A673 (cell line): ENCODE measurements around the gene DENND5B. TPM values are rescaled to one million over a fixed set of nuclear protein-coding genes. Genes with fewer than 3 reads are reported as not detected.
"Not testable (repeated sequence)": the region's sequence is repeated elsewhere in the genome, so short reads cannot be mapped to it uniquely, and the experiment has no call there.

ENCODE experiments used
- BruUV-seq: library from RNA; stranded (reverse); fragments of 400-500 nt; replicated peaks from 2 replicates; lab custom pipeline; 2021; lab: Mats Ljungman, UMichigan
- CTCF ChIA-PET: fragments of 300-600 bp; sonication (Branson Sonifier 250); formaldehyde crosslinking; loops from one replicate; lab custom pipeline; 2022; ENCODE audit warnings: antibody characterized with exemption; lab: Charles Lee
- POLR2A ChIA-PET: fragments of 300-600 bp; sonication (Branson Sonifier 250); formaldehyde crosslinking; loops from one replicate; lab custom pipeline; 2022; ENCODE audit warnings: antibody characterized with exemption; ENCODE audit not compliant: low non-redundant PET; lab: Charles Lee
- DNase-seq: peaks from one replicate; pipeline ENCODE4 v3.0.0-alpha.2; 2015; ENCODE audit warnings: low spot score
- H3K27ac ChIP-seq: fragments of 200-600 bp; sonication (generic); 2 replicates; pipeline ENCODE4 v1.5.1; 2016; ENCODE audit warnings: mixed run types, low read depth, mild to moderate bottlenecking, mixed read lengths, antibody characterized with exemption, low read length; ENCODE audit not compliant: poor library complexity, severe bottlenecking
- H3K27me3 ChIP-seq: fragments of 200-600 bp; sonication (generic); replicated peaks from 2 replicates; pipeline ENCODE4 v1.6.1; 2017; ENCODE audit warnings: mixed run types, low read depth, mild to moderate bottlenecking, mixed read lengths, antibody characterized with exemption, low read length; ENCODE audit not compliant: insufficient read depth, poor library complexity
- H3K36me3 ChIP-seq: fragments of 200-600 bp; sonication (generic); 2 replicates; pipeline ENCODE4 v1.6.1; 2016; ENCODE audit warnings: mixed run types, mild to moderate bottlenecking, mixed read lengths, antibody characterized with exemption, low read length; ENCODE audit not compliant: insufficient read depth, poor library complexity, severe bottlenecking
- H3K4me1 ChIP-seq: fragments of 200-600 bp; sonication (generic); 2 replicates; pipeline ENCODE4 v1.6.1; 2017; ENCODE audit warnings: mixed run types, mild to moderate bottlenecking, mixed read lengths, antibody characterized with exemption, low read length; ENCODE audit not compliant: insufficient read depth, poor library complexity, severe bottlenecking
- H3K4me3 ChIP-seq: fragments of 200-600 bp; sonication (generic); 2 replicates; pipeline ENCODE4 v1.5.1; 2016; ENCODE audit warnings: low read depth, mixed run types, mild to moderate bottlenecking, mixed read lengths, low read length; ENCODE audit not compliant: poor library complexity, severe bottlenecking
- H3K9me3 ChIP-seq: fragments of 200-600 bp; sonication (generic); 2 replicates; pipeline ENCODE4 v1.6.1; 2016; ENCODE audit warnings: mixed run types, low read depth, mild to moderate bottlenecking, mixed read lengths, antibody characterized with exemption, low read length; ENCODE audit not compliant: poor library complexity, severe bottlenecking
- CTCF ChIP-seq: fragments of 300-800, 200-600 bp; sonication (generic); conservative IDR thresholded peaks from 2 replicates; pipeline ENCODE4 v1.5.1; 2017; ENCODE audit warnings: low read depth, mild to moderate bottlenecking, antibody characterized with exemption, low read length, moderate library complexity, mixed read lengths
- EZH2 ChIP-seq: fragments of 200-600 bp; sonication (generic); IDR thresholded peaks from 2 replicates; pipeline ENCODE4 v1.6.1; 2017; ENCODE audit warnings: borderline replicate concordance, low read depth, mild to moderate bottlenecking, mixed read lengths, antibody characterized with exemption, low read length; ENCODE audit not compliant: poor library complexity, severe bottlenecking
- intact Hi-C: fragments of 100-400 bp; cut with micrococcal nuclease; formaldehyde crosslinking; loops from one replicate; pipeline ENCODE4 v1.10.0; 2022; ENCODE audit not compliant: unreplicated experiment
- total RNA-seq: library from RNA; stranded (reverse); gene quantifications from 2 replicates; pipeline ENCODE4 v1.2.3, GENCODE V29; 2021

Gene DENND5B
- total RNA-seq, 1 experiment from 2014 or later: 7.6 TPM

DNA sequence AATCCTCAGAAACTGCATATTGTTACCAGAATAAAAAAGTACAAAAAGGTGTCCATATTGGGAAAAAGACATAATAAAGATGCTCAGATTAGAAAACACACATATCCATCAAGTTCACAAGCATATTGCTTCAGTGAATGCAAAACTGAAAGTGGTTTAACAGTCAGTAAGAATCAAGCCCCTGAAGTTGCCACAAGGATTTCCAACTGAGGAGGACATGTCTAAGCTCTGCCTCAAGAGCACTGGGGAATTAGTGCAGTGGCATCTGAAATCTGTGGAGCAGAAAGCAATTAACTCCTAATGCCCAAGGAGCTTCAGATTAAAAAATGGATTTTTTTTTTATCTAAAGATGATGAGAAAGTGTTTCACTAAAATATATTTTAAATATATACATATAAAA, 113.2 kb downstream of the DENND5B start:
- CTCF ChIA-PET: interaction anchor here (0.7 kb wide), 1 partner anchor 491 kb away, joined by 3 read pairs; no protein-coding TSS in a partner anchor
- Histone ChIP-seq H3K4me3 (no peak overlapping the region), H3K4me1 (no peaks in the 10 kb centered on the region), H3K27ac (no peak overlapping the region), H3K27me3 (no peaks in the 10 kb centered on the region), H3K36me3 (no peaks in the 10 kb centered on the region), H3K9me3 (no peaks in the 10 kb centered on the region)
- TF ChIP-seq CTCF: no peak
- no peak for TF ChIP-seq EZH2
- POLR2A ChIA-PET: no interaction called here
- intact Hi-C loops: no loop called here
- DNase-seq: no peak
- no TSS peak for BruUV-seq

GRCh38 chr12:31476437-31476836, 114.5 kb downstream of the DENND5B start:
- Histone ChIP-seq H3K36me3 (no peaks in the 10 kb centered on the region), H3K27me3 (no peaks in the 10 kb centered on the region), H3K27ac (no peak overlapping the region), H3K4me3 (no peak overlapping the region), H3K4me1 (no peaks in the 10 kb centered on the region), H3K9me3 (no peaks in the 10 kb centered on the region)
- no peak for DNase-seq
- ChIA-PET CTCF (no interaction called here), POLR2A (interaction anchor here (0.7 kb wide), 1 partner anchor 575 kb away, joined by 5 read pairs; no protein-coding TSS in a partner anchor)
- TF ChIP-seq EZH2 (no peak), CTCF (no peak)
- intact Hi-C loops: no loop called here
- no TSS peak for BruUV-seq

GRCh38 chr12:31475610-31476009, 115.3 kb downstream of the DENND5B start:
- H3K9me3 ChIP-seq, H3K27me3 ChIP-seq, intact Hi-C loops, H3K36me3 ChIP-seq, H3K27ac ChIP-seq, DNase-seq, BruUV-seq, H3K4me1 ChIP-seq, CTCF ChIA-PET, H3K4me3 ChIP-seq: not testable (repeated sequence)
- POLR2A ChIA-PET: interaction anchor here (0.7 kb wide), 1 partner anchor 574 kb away, joined by 5 read pairs; no protein-coding TSS in a partner anchor

GRCh38 chr12:31474751-31475150, 116.2 kb downstream of the DENND5B start:
- intact Hi-C loops: no loop called here
- ChIA-PET POLR2A (no interaction called here), CTCF (no interaction called here)
- Histone ChIP-seq H3K4me1 (no peaks in the 10 kb centered on the region), H3K9me3 (no peaks in the 10 kb centered on the region), H3K4me3 (no peak overlapping the region), H3K27ac (no peak overlapping the region), H3K36me3 (no peaks in the 10 kb centered on the region), H3K27me3 (no peaks in the 10 kb centered on the region)
- TF ChIP-seq EZH2: no peak
- TF ChIP-seq CTCF: no peak
- no peak for DNase-seq
- BruUV-seq: no TSS peak
